SK-N-SH (cell line): ENCODE measurements around the gene CGB8. TPM values are rescaled to one million over a fixed set of nuclear protein-coding genes. Genes with fewer than 3 reads are reported as not detected.

Experiments
- CTCF ChIA-PET: fragments of 300-600, 350-600 bp; formaldehyde crosslinking; extraction: SDS; loops from one replicate; lab custom pipeline; 2021; lab: Yijun Ruan, JAX
- POLR2A ChIA-PET: fragments of 350-600 bp; sonication (Branson Sonifier 250); formaldehyde crosslinking; extraction: SDS; loops from one replicate; lab custom pipeline; 2020; ENCODE audit warnings: antibody characterized with exemption, inconsistent platforms; lab: Yijun Ruan, JAX
- DNase-seq: peaks from one replicate; pipeline ENCODE4 v3.0.0; 2012
- H2AFZ ChIP-seq: fragments of 200-600 bp; sonication (generic); 2 replicates; pipeline ENCODE4 v1.8.1; 2016; ENCODE audit warnings: antibody characterized with exemption, mild to moderate bottlenecking, low read depth
- H3F3A ChIP-seq: fragments of 200-600 bp; sonication (generic); replicated peaks from 2 replicates; pipeline ENCODE3; 2016; ENCODE audit warnings: antibody characterized with exemption, mild to moderate bottlenecking; ENCODE audit not compliant: insufficient read depth
- H3K27ac ChIP-seq, 2 experiments: fragments of 200-500 bp in 1 of 2; fragments of 200-600 bp in 1 of 2; sonication (Bioruptor generic) in 1 of 2; sonication (generic), shearing (Covaris generic) in 1 of 2; 2 replicates each; pipeline versions ENCODE4 v1.5.1 to v1.6.1; 2014 to 2016; ENCODE audit warnings: low read depth in 2 of 2, inconsistent platforms in 1 of 2, low read length in 1 of 2, mild to moderate bottlenecking in 1 of 2, mixed read lengths in 1 of 2
- H3K27me3 ChIP-seq: fragments of 200-600 bp; sonication (generic), shearing (Covaris generic); 2 replicates; pipeline ENCODE4 v1.6.1; 2016; ENCODE audit warnings: mixed run types; ENCODE audit not compliant: insufficient read depth
- H3K36me3 ChIP-seq, 2 experiments: fragments of 200-500 bp in 1 of 2; fragments of 200-600 bp in 1 of 2; sonication (Bioruptor generic) in 1 of 2; sonication (generic) in 1 of 2; replicated peaks in 1 of 2; 2 replicates each; pipeline versions ENCODE3 to v1.5.1; 2014 to 2016; ENCODE audit warnings: low read length in 1 of 2, mild to moderate bottlenecking in 1 of 2; ENCODE audit not compliant: insufficient read depth in 2 of 2, control insufficient read depth in 1 of 2
- H3K4me1 ChIP-seq, 2 experiments: fragments of 200-500 bp in 1 of 2; fragments of 200-600 bp in 1 of 2; sonication (Bioruptor generic) in 1 of 2; sonication (generic), shearing (Covaris generic) in 1 of 2; 2 replicates each; pipeline versions ENCODE4 v1.5.1 to v1.6.1; 2014 to 2016; ENCODE audit warnings: low read depth in 1 of 2, low read length in 1 of 2, mixed run types in 1 of 2; ENCODE audit not compliant: insufficient read depth in 2 of 2, control insufficient read depth in 1 of 2
- H3K4me2 ChIP-seq: fragments of 200-600 bp; sonication (generic), shearing (Covaris generic); 2 replicates; pipeline ENCODE4 v1.6.1; 2017; ENCODE audit warnings: mixed run types
- H3K4me3 ChIP-seq, 2 experiments: fragments of 200-500 bp in 1 of 2; fragments of 200-600 bp in 1 of 2; sonication (Bioruptor generic) in 1 of 2; sonication (generic), shearing (Covaris generic) in 1 of 2; 2 replicates each; pipeline versions ENCODE4 v1.5.1 to v1.8.1; 2014 to 2016; ENCODE audit warnings: low read depth in 2 of 2, inconsistent platforms in 1 of 2, low read length in 1 of 2, mild to moderate bottlenecking in 1 of 2, mixed read lengths in 1 of 2, moderate library complexity in 1 of 2
- H3K79me2 ChIP-seq: fragments of 200-600 bp; sonication (generic); 2 replicates; pipeline ENCODE4 v1.8.1; 2017; ENCODE audit warnings: mild to moderate bottlenecking; ENCODE audit not compliant: insufficient read depth
- H3K9ac ChIP-seq: fragments of 200-600 bp; sonication (generic); 2 replicates; pipeline ENCODE4 v1.6.1; 2017; ENCODE audit warnings: mixed run types
- H3K9me2 ChIP-seq: fragments of 200-600 bp; sonication (generic); 2 replicates; pipeline ENCODE4 v1.6.1; 2017; ENCODE audit warnings: mixed run types
- H3K9me3 ChIP-seq: fragments of 200-600 bp; sonication (generic); 2 replicates; pipeline ENCODE4 v1.6.1; 2017; ENCODE audit warnings: mixed run types, mild to moderate bottlenecking, moderate library complexity
- H4K20me1 ChIP-seq: fragments of 200-600 bp; sonication (generic); 2 replicates; pipeline ENCODE4 v1.6.1; 2017; ENCODE audit warnings: mild to moderate bottlenecking, mixed run types; ENCODE audit not compliant: insufficient read depth
- CTCF ChIP-seq: fragments of 200-600 bp; sonication (generic); IDR thresholded peaks from 2 replicates; pipeline ENCODE4 v1.6.1; 2017; ENCODE audit warnings: antibody characterized with exemption, mild to moderate bottlenecking, moderate library complexity
- FOSL2 ChIP-seq: IDR thresholded peaks from 2 replicates; pipeline ENCODE4 v1.4.0; 2012; ENCODE audit warnings: low read depth, mild to moderate bottlenecking, moderate library complexity, borderline replicate concordance
- FOXM1 ChIP-seq: IDR thresholded peaks from 2 replicates; pipeline ENCODE4 v1.4.0; 2012; ENCODE audit warnings: low read depth, mild to moderate bottlenecking
- NRF1 ChIP-seq: IDR thresholded peaks from 2 replicates; pipeline ENCODE4 v1.6.1; 2012; ENCODE audit warnings: low read depth, mild to moderate bottlenecking, low read length
- WGBS: methylation state at CpG from one replicate; pipeline ENCODE4 v1.1.6; 2017; ENCODE audit warnings: low lambda C conversion rate; 5-methylcytosine and 5-hydroxymethylcytosine counted together
- polyA plus RNA-seq, 3 experiments: library from polyadenylated mRNA; depleted of rRNA; stranded (reverse); fragments of >200 nt; gene quantifications; 2 replicates each; pipeline ENCODE4 v1.2.3, GENCODE V29; 2012
- TF ChIP-seq, protein P1 (sequence below): IDR thresholded peaks from 2 replicates; pipeline ENCODE4 v1.4.0; 2012; ENCODE audit warnings: low read depth

The CGB8 gene
- polyA plus RNA-seq, 1 of the 3 experiments (the other 2 are of a cell fraction): 0.13 TPM

DNA sequence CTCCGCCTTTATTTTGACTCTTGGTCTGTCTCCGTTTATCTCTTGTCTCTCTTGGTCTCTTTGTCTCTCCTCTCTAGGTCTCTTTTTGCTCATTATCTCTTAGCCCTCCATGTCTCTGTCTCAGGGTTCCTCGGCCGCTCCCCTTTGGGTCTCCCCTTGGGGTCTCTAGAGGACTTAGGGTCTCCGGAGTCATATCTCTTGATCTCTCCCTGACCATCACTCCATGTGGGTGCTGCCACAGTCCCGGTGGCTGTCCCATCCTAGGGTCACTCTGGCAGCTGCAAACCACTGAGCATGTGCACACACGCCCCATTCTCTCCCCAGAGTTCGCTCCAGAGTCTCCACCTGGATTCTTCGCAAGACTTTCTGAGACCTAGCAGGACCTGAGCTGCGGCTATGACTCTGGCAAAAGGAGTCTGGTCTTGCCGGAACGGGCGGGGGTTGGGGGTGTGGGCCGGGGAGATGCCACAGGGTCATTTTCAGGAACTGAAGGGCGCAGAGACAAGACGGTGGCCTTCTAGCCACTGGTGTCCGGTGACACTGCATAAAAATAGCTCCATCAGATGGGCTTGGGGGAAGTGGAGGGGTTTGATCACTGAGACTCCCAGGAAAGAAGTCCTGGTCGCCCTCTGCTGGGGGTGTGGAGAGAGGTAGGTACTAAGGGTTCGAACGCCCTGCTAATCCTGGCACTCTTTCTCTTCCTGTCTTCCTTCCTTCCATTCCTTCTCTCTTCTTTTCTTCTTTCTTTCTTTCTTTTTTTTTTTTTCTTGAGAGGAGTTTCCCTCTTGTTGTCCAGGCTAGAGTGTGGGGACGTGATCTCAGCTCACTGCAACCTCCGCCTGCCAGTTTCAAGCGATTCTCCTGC lies 24.8 kb upstream of the CGB8 start:
- Histone ChIP-seq H3K36me3 (no peaks in the 10 kb centered on the region), H3K9me3 (no peaks in the 10 kb centered on the region), H4K20me1 (no peaks in the 10 kb centered on the region), H3F3A (peaks cover 17% of the 10 kb centered on the region), H3K79me2 (no peaks in the 10 kb centered on the region), H3K9me2 (no peaks in the 10 kb centered on the region), H3K4me2 (no peak overlapping the region), H3K27ac (no peak overlapping the region), H3K4me3 (no peak overlapping the region), H3K4me1 (no peaks in the 10 kb centered on the region; a peak in 1 of 4 replicates), H3K9ac (no peak overlapping the region), H2AFZ (no peak overlapping the region), H3K27me3 (peaks cover 8% of the 10 kb centered on the region; the same call in 1 of the 2 replicates)
- TF ChIP-seq CTCF (peak; percentile 49), FOXM1 (no peak)
- ChIA-PET CTCF (interaction anchor here (0.6 to 2.7 kb wide), 17 partner anchors 8 to 409 kb away, joined by 3 to 13 read pairs (median 4); partner anchors contain the start of genes HRC and NTF4), POLR2A (no interaction called here)
- DNase-seq: peak; percentile 50
- WGBS: 40% methylated on average over 20 of the region's 23 CpGs

- H3K9me3 ChIP-seq: no peaks in the 10 kb centered on the region
- H3K27me3 ChIP-seq: peaks cover 8% of the 10 kb centered on the region; the same call in 1 of the 2 replicates
- peak overlapping the region in 1 of 2 experiments; percentile 4; a peak in 1 of 4 replicates for H3K4me3 ChIP-seq
- H3F3A ChIP-seq: peaks cover 13% of the 10 kb centered on the region
- H3K79me2 ChIP-seq: no peaks in the 10 kb centered on the region
- no peak overlapping the region for H3K27ac ChIP-seq
- H3K4me1 ChIP-seq: no peaks in the 10 kb centered on the region; a peak in 1 of 4 replicates
- H3K36me3 ChIP-seq: no peaks in the 10 kb centered on the region
- no peak overlapping the region; the same call in 1 of the 2 replicates for H2AFZ ChIP-seq
- no peaks in the 10 kb centered on the region for H4K20me1 ChIP-seq
- TF ChIP-seq, protein P1, sequence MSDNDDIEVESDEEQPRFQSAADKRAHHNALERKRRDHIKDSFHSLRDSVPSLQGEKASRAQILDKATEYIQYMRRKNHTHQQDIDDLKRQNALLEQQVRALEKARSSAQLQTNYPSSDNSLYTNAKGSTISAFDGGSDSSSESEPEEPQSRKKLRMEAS: 0 out of 2 replicates have a peak, but pooled peaks have one; percentile 17
- TF ChIP-seq FOSL2: no peak
- peak; percentile 14; the same call in 1 of the 2 replicates for TF ChIP-seq NRF1
- TF ChIP-seq, all 33 proteins: peak for 2
- Histone ChIP-seq H3K9ac (no peak overlapping the region), H3K4me2 (no peak overlapping the region), H3K9me2 (no peaks in the 10 kb centered on the region)
- ChIA-PET POLR2A (no interaction called here), CTCF (interaction anchor here (1.0 to 1.9 kb wide), 6 partner anchors 13 to 153 kb away, joined by 3 to 6 read pairs (median 4); partner anchors contain the start of genes GYS1 and RUVBL2)
- DNase-seq: peak; percentile 84
- WGBS: 39% methylated on average over 44 of the region's 93 CpGs
These were observed 23.1 kb upstream of the CGB8 start for GRCh38 chr19:49071860-49072547.
